Activated T-cell treated with anti-CD3 and anti-CD28 coated beads, Interleukin-2, amount 50 U/mL, for 72 hours (primary cell): ENCODE results near the gene COMMD7. TPM values are rescaled to one million over a fixed set of nuclear protein-coding genes. Genes with fewer than 3 reads are reported as not detected.
"Not testable (repeated sequence)": the region's sequence is repeated elsewhere in the genome, so short reads cannot be mapped to it uniquely, and the experiment has no call there.

ENCODE experiments used
- ATAC-seq, 2 donors: fragments of 150-1000 bp; cut with Tn5 transposase; replicated peaks in 1 of 2; 2 replicates each; pipeline ENCODE4 v1.10.0; 2021; ENCODE audit warnings: moderate library complexity in 2 of 2, mild to moderate bottlenecking in 1 of 2
- DNase-seq, 2 donors: peaks; one replicate each; pipeline ENCODE4 v3.0.0; 2021 to 2022; ENCODE audit warnings: mixed read lengths in 1 of 2
- H3K27ac Mint-ChIP-seq: one replicate; pipeline ENCODE4 v1.8.0; 2022; ENCODE audit warnings: mild to moderate bottlenecking, moderate library complexity, mixed read lengths
- H3K27me3 Mint-ChIP-seq: one replicate; pipeline ENCODE4 v1.8.0; 2022; ENCODE audit warnings: low read depth, mixed read lengths
- H3K36me3 Mint-ChIP-seq, 2 donors: one replicate each; pipeline ENCODE4 v1.8.0; 2022; ENCODE audit warnings: mixed read lengths in 2 of 2, mild to moderate bottlenecking in 1 of 2; ENCODE audit not compliant: insufficient read depth in 2 of 2
- H3K4me1 Mint-ChIP-seq: one replicate; pipeline ENCODE4 v1.8.0; 2022; ENCODE audit warnings: low read depth, mixed read lengths
- H3K4me3 Mint-ChIP-seq, 2 donors: one replicate each; pipeline ENCODE4 v1.8.0; 2022; ENCODE audit warnings: mild to moderate bottlenecking in 2 of 2, mixed read lengths in 2 of 2, moderate library complexity in 2 of 2
- H3K9me3 Mint-ChIP-seq, 2 donors: one replicate each; pipeline ENCODE4 v1.8.0; 2022; ENCODE audit warnings: mixed read lengths in 2 of 2
- total RNA-seq, 2 donors: library from RNA; stranded (reverse); gene quantifications; one replicate each; pipeline ENCODE4 v1.2.3, GENCODE V29; 2022

Gene COMMD7
- total RNA-seq, 2 donors from 2014 or later, result 51.8 to 62.0 TPM

GRCh38 chr20:32729334-32729733 lies 13.9 kb downstream of the COMMD7 start:
- H3K4me1 Mint-ChIP-seq, result peaks cover 14% of the 10 kb centered on the region
- ATAC-seq, H3K9me3 Mint-ChIP-seq, DNase-seq, H3K27ac Mint-ChIP-seq, H3K36me3 Mint-ChIP-seq, H3K4me3 Mint-ChIP-seq, H3K27me3 Mint-ChIP-seq: not testable (repeated sequence)

DNA sequence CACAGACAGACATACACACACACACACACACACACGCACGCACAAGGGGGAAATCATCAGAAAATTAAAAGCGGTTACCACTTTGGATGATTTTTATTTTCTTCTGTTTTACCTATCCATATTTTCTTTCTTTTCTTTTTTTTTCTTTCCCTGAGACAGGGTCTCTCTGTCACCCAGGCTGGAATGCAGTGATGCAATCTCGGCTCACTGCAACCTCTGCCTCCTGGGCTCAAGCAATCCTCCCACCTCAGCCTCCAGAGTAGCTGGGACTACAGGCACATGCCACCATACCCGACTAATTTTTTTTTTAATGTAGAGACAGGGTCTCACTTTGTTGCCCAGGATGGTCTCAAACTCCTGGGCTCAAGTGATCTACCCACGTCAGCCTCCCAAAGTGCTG lies 14.8 kb downstream of the COMMD7 start:
- H3K9me3 Mint-ChIP-seq, ATAC-seq, DNase-seq, H3K36me3 Mint-ChIP-seq, H3K27me3 Mint-ChIP-seq, H3K4me3 Mint-ChIP-seq, H3K27ac Mint-ChIP-seq: not testable (repeated sequence)
- H3K4me1 Mint-ChIP-seq, result peaks cover 14% of the 10 kb centered on the region

- no peaks in the 10 kb centered on the region for H3K9me3 Mint-ChIP-seq
- H3K4me3 Mint-ChIP-seq, result no peak overlapping the region
- no peak for ATAC-seq
- DNase-seq, result no peak
- H3K27me3 Mint-ChIP-seq, result no peaks in the 10 kb centered on the region
- H3K27ac Mint-ChIP-seq, result no peak overlapping the region
- peaks cover 1 to 7% of the 10 kb centered on the region in 2 donors for H3K36me3 Mint-ChIP-seq
- H3K4me1 Mint-ChIP-seq, result peaks cover 14% of the 10 kb centered on the region
Observed at GRCh38 chr20:32727683-32728082, 15.6 kb downstream of the COMMD7 start.

DNA sequence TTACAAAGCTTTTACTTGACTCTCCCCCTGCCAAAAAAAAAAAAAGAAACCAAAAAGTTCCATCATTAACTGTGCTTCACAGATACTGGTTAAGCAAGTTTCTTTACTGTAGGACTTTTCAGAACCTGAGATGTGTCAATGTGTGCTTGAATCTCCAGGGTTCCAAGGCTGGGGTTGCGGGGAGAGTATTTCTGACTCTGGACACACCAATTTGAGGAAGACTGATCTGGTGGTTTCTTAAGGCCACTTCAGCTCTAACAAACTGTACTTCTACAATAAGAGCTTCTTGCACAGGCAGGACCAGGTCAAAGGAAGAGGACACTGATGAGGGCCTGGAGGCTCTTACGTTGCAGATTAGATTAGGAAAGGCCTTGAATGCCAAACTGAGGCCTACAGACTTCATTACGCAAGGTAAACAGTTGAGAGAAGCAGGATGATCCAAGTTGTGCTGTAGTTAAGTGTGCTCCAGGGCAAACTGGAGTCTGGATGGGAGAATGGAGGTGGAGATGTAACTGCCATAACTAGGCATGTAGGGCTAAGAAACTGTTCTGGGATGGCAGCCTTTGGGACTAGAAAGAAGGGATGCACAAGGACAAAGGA lies 24.4 kb downstream of the COMMD7 start:
- DNase-seq, result no peak
- Mint-ChIP-seq H3K4me1 (no peaks in the 10 kb centered on the region), H3K9me3 (no peaks in the 10 kb centered on the region), H3K4me3 (no peak overlapping the region), H3K27me3 (no peaks in the 10 kb centered on the region), H3K27ac (no peak overlapping the region), H3K36me3 (peaks cover 2 to 5% of the 10 kb centered on the region in 2 donors)
- no peak for ATAC-seq

DNA sequence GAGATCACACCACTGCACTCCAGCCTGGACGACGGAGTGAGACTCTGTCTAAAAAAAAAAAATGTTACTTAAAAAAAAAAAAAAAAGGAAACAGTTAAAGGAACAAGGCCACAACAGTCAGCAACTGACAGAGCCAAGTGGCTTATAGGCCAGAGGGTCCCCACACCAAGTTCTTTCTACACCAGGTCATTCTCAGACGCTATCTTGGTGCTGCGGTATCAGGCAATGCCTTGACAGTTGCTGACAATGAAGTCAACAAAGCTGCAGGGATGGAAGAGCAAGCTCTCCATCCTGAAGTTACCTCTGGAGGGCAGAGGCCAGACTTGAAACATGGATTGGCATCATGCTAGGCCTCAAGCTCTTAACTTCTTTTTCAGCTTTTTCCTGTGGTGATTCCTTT lies 31.9 kb downstream of the COMMD7 start:
- no peak for ATAC-seq
- no peak overlapping the region for H3K4me3 Mint-ChIP-seq

GRCh38 chr20:32709632-32710121 lies 33.6 kb downstream of the COMMD7 start:
- H3K9me3 Mint-ChIP-seq, result no peaks in the 10 kb centered on the region
- H3K4me3 Mint-ChIP-seq, result no peak overlapping the region
- no peak overlapping the region for H3K27ac Mint-ChIP-seq
- ATAC-seq (no peak), DNase-seq (no peak)
- peaks cover 7% of the 10 kb centered on the region for H3K4me1 Mint-ChIP-seq
- peaks cover 0 to 12% of the 10 kb centered on the region in 2 donors for H3K36me3 Mint-ChIP-seq
- no peaks in the 10 kb centered on the region for H3K27me3 Mint-ChIP-seq

More for the DNA sequence above, 31.9 kb downstream of the COMMD7 start:
- Mint-ChIP-seq H3K9me3 (no peaks in the 10 kb centered on the region), H3K27me3 (no peaks in the 10 kb centered on the region), H3K27ac (no peak overlapping the region), H3K36me3 (peaks cover 0 to 11% of the 10 kb centered on the region in 2 donors), H3K4me1 (peaks cover 7% of the 10 kb centered on the region)
- no peak for DNase-seq

GRCh38 chr20:32709029-32709631 lies 34.1 kb downstream of the COMMD7 start:
- DNase-seq, H3K4me3 Mint-ChIP-seq, H3K27ac Mint-ChIP-seq, H3K27me3 Mint-ChIP-seq, H3K9me3 Mint-ChIP-seq, H3K4me1 Mint-ChIP-seq, ATAC-seq: not testable (repeated sequence)
- H3K36me3 Mint-ChIP-seq, result peaks cover 0 to 17% of the 10 kb centered on the region in 2 donors

DNA sequence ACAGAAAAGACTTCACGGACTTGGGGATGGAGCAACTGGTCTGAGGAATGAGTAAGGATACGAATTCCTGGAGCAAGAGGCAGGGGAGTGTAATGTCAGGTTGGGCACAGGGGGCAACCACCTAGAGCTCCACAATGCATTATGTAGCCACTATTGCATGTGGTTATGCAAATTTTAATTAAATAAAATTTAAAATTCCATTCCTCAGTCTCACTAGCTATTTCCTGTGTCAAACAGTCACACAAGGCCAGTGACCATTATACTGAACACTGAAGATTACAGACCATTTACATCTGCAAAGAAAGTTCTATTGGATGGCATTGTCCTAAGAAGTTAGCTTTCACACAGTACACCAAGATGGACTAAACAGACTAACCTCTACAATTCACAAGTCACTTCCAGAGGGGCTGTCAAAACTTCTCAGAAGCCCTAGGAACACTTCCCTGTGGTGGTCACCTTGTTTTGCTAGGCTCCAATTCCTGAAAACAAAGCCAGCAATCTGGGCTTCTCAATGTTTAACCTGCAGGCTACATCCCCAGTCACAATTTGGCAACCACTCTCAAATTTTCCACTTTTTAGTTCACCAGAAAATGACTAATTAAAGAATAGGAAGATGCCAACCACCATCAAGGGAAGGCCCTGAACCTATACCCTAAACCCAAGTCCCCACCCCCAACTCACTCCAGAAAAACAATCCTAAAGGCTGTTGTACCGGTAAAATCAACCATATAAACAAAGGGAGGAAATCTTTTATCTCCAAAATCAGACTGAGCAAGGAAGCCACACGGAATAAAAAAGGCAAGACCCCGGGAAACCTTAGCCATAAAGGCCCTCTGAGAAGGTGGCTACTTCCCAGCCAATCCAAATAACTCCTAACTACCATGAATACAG lies 35.3 kb downstream of the COMMD7 start:
- H3K27me3 Mint-ChIP-seq, result no peaks in the 10 kb centered on the region
- peak overlapping the region in 1 of 2 donors; percentile 20 for H3K4me3 Mint-ChIP-seq
- H3K27ac Mint-ChIP-seq, result peak overlapping the region; percentile 77
- H3K36me3 Mint-ChIP-seq, result peaks cover 1 to 12% of the 10 kb centered on the region in 2 donors
- H3K4me1 Mint-ChIP-seq, result peaks cover 7% of the 10 kb centered on the region
- ATAC-seq (no peak), DNase-seq (no peak)
- H3K9me3 Mint-ChIP-seq, result no peaks in the 10 kb centered on the region

DNA sequence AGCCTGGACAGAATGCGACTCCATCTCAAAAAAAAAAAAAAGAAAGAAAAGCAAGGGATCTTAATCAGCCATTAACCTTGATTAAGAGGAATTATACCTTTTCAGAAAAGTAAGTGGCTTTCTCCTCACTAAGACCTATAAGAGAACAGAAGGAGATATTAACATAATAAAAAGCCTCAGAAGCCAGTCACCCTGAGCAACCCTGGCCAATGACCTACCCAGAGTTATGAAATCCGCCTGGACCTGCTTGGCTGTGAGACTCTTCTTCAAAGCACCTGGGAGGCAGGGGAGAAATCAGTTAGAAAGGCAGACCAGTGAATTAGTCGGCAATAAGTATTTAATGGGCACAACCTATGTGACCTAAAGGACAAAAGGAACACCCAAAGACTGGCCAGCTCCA lies 36.8 kb downstream of the COMMD7 start:
- H3K27me3 Mint-ChIP-seq, result no peaks in the 10 kb centered on the region
- no peak overlapping the region for H3K27ac Mint-ChIP-seq
- DNase-seq, result no peak
- H3K36me3 Mint-ChIP-seq, result peaks cover 1 to 16% of the 10 kb centered on the region in 2 donors
- no peak overlapping the region for H3K4me3 Mint-ChIP-seq
- ATAC-seq, result no peak
- H3K4me1 Mint-ChIP-seq, result peaks cover 7% of the 10 kb centered on the region
- no peaks in the 10 kb centered on the region for H3K9me3 Mint-ChIP-seq

GRCh38 chr20:32702706-32703425 lies 40.4 kb downstream of the COMMD7 start:
- no peak overlapping the region for H3K27ac Mint-ChIP-seq
- H3K4me3 Mint-ChIP-seq, result no peak overlapping the region
- peaks cover 3 to 14% of the 10 kb centered on the region in 2 donors for H3K36me3 Mint-ChIP-seq
- H3K27me3 Mint-ChIP-seq, result no peaks in the 10 kb centered on the region
- DNase-seq, result no peak
- ATAC-seq, result no peak
- no peaks in the 10 kb centered on the region for H3K9me3 Mint-ChIP-seq
- peaks cover 2% of the 10 kb centered on the region for H3K4me1 Mint-ChIP-seq

GRCh38 chr20:32697608-32698007 lies 45.7 kb downstream of the COMMD7 start:
- H3K27ac Mint-ChIP-seq, result no peak overlapping the region
- no peak for DNase-seq
- peaks cover 1 to 3% of the 10 kb centered on the region in 2 donors for H3K36me3 Mint-ChIP-seq

GRCh38 chr20:32695089-32695488 lies 48.2 kb downstream of the COMMD7 start:
- no peak overlapping the region for H3K4me3 Mint-ChIP-seq
- no peaks in the 10 kb centered on the region for H3K27me3 Mint-ChIP-seq
- H3K9me3 Mint-ChIP-seq, result no peaks in the 10 kb centered on the region
- DNase-seq (no peak), ATAC-seq (no peak)
- H3K27ac Mint-ChIP-seq, result no peak overlapping the region
- peaks cover 0 to 1% of the 10 kb centered on the region in 2 donors for H3K36me3 Mint-ChIP-seq
- no peaks in the 10 kb centered on the region for H3K4me1 Mint-ChIP-seq

More at GRCh38 chr20:32697608-32698007, 45.7 kb downstream of the COMMD7 start:
- Mint-ChIP-seq H3K9me3 (no peaks in the 10 kb centered on the region), H3K4me3 (no peak overlapping the region), H3K4me1 (no peaks in the 10 kb centered on the region), H3K27me3 (no peaks in the 10 kb centered on the region)
- no peak for ATAC-seq
